ENCODE measurements around the gene LCMT1. TPM values are rescaled to one million over a fixed set of nuclear protein-coding genes. Genes with fewer than 3 reads are reported as not detected.

Gene LCMT1
- total and polyA plus RNA-seq, 8 donors, result 23.2 to 35.0 (median 30.2) TPM

GRCh38 chr16:25171390-25171789 is 59.8 kb downstream of the LCMT1 start:
- Histone ChIP-seq H3K27me3 (no peaks in the 10 kb centered on the region), H3K27ac (peak overlapping the region in 3 of 4 donors; percentile 9 to 69 (median 61)), H3K4me3 (peak overlapping the region in 1 of 4 donors; percentile 6), H3K4me1 (peaks cover 4 to 28% (median 12%) of the 10 kb centered on the region in 3 donors), H3K36me3 (peaks cover 0 to 9% (median 0%) of the 10 kb centered on the region in 3 donors), H3K9me3 (no peaks in the 10 kb centered on the region)
- ATAC-seq, result peak; percentile 81 to 89 (median 86)
- intact Hi-C loops (cut with DNase I), result no loop called here
- no peak for TF ChIP-seq CTCF (IDR thresholded peaks at IDR 0.05)
- no peak for FAIRE-seq
- peak in 3 of 6 donors; percentile 65 to 76 (median 73) for DNase-seq
- WGBS, 2 donors, result 24 to 26% methylated on average over 5 of the region's 5 CpGs

- H3K4me1 ChIP-seq, result peaks cover 8 to 37% (median 21%) of the 10 kb centered on the region in 3 donors
- WGBS, 2 donors, result 38 to 41% methylated on average over 8 of the region's 8 CpGs
- no peak for FAIRE-seq
- no peaks in the 10 kb centered on the region for H3K9me3 ChIP-seq
- H3K36me3 ChIP-seq, result peaks cover 0 to 9% (median 0%) of the 10 kb centered on the region in 3 donors
- H3K27ac ChIP-seq, result peak overlapping the region in 3 of 4 donors; percentile 6 to 69 (median 61)
- no peak overlapping the region for H3K4me3 ChIP-seq
- ATAC-seq, result peak; percentile 36 to 71 (median 48)
- no peaks in the 10 kb centered on the region for H3K27me3 ChIP-seq
- intact Hi-C loops (cut with DNase I), result no loop called here
- no peak for TF ChIP-seq CTCF (IDR thresholded peaks at IDR 0.05)
- peak in 2 of 6 donors; percentile 35 to 53 for DNase-seq
Observed at GRCh38 chr16:25172831-25173230, 61.3 kb downstream of the LCMT1 start.

DNA sequence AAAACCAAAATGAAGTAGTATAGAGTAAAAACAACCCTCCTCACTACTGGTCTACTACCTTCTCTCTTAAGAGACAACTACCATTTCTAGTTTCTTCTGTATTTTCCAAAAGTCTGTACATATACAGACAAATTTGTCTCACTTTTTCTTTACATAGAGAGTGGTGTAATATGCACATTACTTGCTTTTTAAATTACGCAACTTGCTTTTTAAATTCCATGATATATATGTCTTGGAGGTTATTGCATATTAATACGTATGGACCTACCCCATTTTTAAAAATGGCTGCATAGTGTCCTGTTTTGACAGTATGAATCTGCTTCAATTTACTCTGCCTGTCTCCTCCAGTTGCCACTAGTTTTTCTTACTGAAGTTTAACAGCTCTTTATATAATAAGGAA is 62.7 kb downstream of the LCMT1 start:
- H3K4me1 ChIP-seq, result peaks cover 16 to 39% (median 26%) of the 10 kb centered on the region in 3 donors
- no peak overlapping the region for H3K4me3 ChIP-seq
- DNase-seq, result no peak
- no peaks in the 10 kb centered on the region for H3K27me3 ChIP-seq
- no peak for ATAC-seq
- H3K36me3 ChIP-seq, result peaks cover 0 to 9% (median 0%) of the 10 kb centered on the region in 3 donors
- FAIRE-seq, result no peak
- no peak for TF ChIP-seq CTCF (IDR thresholded peaks at IDR 0.05)
- no peak overlapping the region for H3K27ac ChIP-seq
- WGBS, 2 donors, result 94 to 95% methylated on average over 2 of the region's 2 CpGs
- intact Hi-C loops (cut with DNase I), result no loop called here
- H3K9me3 ChIP-seq, result no peaks in the 10 kb centered on the region

DNA sequence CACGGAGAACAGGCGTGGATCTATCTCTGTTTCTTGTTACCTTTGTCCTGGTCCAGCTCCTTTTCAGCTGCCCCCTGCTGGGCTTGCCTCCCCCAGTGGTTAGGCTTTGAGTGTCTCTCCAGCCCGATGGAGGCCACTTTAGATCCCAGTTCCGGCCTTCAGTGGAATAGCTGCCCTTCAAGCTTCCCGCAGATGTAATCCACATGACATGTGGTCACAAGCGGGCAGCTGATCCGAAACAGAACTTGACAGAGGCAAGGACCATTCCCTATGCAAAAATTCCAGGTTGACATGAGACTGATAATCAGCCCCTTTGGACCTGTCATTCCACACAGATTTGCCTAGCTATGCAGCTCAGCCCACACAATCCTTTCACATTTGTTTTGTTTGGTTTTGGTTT is 64.6 kb downstream of the LCMT1 start:
- no peak for TF ChIP-seq CTCF (IDR thresholded peaks at IDR 0.05)
- H3K36me3 ChIP-seq, result peaks cover 0 to under 1% (median 0%) of the 10 kb centered on the region in 3 donors
- no peak overlapping the region for H3K4me3 ChIP-seq
- peaks cover 16 to 35% (median 23%) of the 10 kb centered on the region in 3 donors for H3K4me1 ChIP-seq
- H3K27me3 ChIP-seq, result no peaks in the 10 kb centered on the region
- H3K27ac ChIP-seq, result no peak overlapping the region
- intact Hi-C loops (cut with DNase I), result no loop called here
- DNase-seq (no peak), ATAC-seq (no peak), FAIRE-seq (no peak)
- H3K9me3 ChIP-seq, result no peaks in the 10 kb centered on the region
- 76 to 81% methylated on average over 7 of the region's 7 CpGs for WGBS, 2 donors

DNA sequence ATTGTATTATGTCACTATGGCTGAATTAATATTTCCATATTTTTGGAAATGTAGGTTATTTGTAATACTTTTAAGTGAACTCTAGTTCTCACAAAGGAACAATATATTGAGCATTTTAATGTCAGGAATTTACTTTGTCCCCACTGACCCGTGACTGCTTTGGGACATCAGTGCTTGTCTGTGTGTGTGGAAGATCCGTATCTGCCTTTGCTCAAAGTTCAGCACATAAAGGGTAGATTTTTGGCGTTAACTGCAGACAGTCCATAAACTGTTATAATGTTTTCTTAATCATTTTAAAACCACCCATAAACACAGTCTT is 65.9 kb downstream of the LCMT1 start:
- peak overlapping the region; percentile 33 to 51 (median 42) for H3K27ac ChIP-seq
- WGBS, 2 donors, result 38 to 42% methylated on average over 3 of the region's 3 CpGs
- TF ChIP-seq CTCF (IDR thresholded peaks at IDR 0.05), result no peak
- no peaks in the 10 kb centered on the region for H3K27me3 ChIP-seq
- DNase-seq (no peak), ATAC-seq (peak in 1 of 4 donors; percentile 4), FAIRE-seq (no peak)
- H3K4me1 ChIP-seq, result peaks cover 12 to 25% (median 16%) of the 10 kb centered on the region in 3 donors
- no peaks in the 10 kb centered on the region for H3K36me3 ChIP-seq
- H3K4me3 ChIP-seq, result no peak overlapping the region
- intact Hi-C loops (cut with DNase I), result no loop called here
- H3K9me3 ChIP-seq, result no peaks in the 10 kb centered on the region

Measured in pancreas (tissue), 10 donors.